Mesendoderm (in vitro differentiated cells): ENCODE results near the gene NR1I3.

Experiments
- DNase-seq: peaks from one replicate; pipeline ENCODE4 v3.0.0; 2013
- H2AK5ac ChIP-seq: 2 replicates; pipeline ENCODE4 v1.6.1; 2013; ENCODE audit warnings: low read length, inconsistent platforms
- H2BK120ac ChIP-seq: 2 replicates; pipeline ENCODE4 v1.6.1; 2013; ENCODE audit warnings: low read depth, mild to moderate bottlenecking, low read length, moderate library complexity, mixed read lengths
- H2BK15ac ChIP-seq: replicated peaks from 2 replicates; pipeline ENCODE4 v1.6.1; 2013; ENCODE audit warnings: low read depth, mild to moderate bottlenecking, moderate library complexity
- H2BK5ac ChIP-seq: 2 replicates; pipeline ENCODE4 v1.6.1; 2013; ENCODE audit warnings: low read length, inconsistent platforms
- H3K18ac ChIP-seq: 2 replicates; pipeline ENCODE4 v1.6.1; 2013; ENCODE audit warnings: mild to moderate bottlenecking, low read length, mixed read lengths
- H3K23ac ChIP-seq: one replicate; pipeline ENCODE4 v1.6.1; 2013; ENCODE audit warnings: low read length
- H3K27ac ChIP-seq: 2 replicates; pipeline ENCODE4 v1.5.1; 2013; ENCODE audit warnings: low read depth, mild to moderate bottlenecking, inconsistent platforms, low read length, moderate library complexity
- H3K27me3 ChIP-seq: 2 replicates; pipeline ENCODE4 v1.6.1; 2013; ENCODE audit warnings: low read length, control low read depth, mild to moderate bottlenecking, inconsistent platforms; ENCODE audit not compliant: insufficient read depth, poor library complexity
- H3K36me3 ChIP-seq: 2 replicates; pipeline ENCODE4 v1.6.1; 2013; ENCODE audit warnings: low read length, inconsistent platforms; ENCODE audit not compliant: control insufficient read depth, insufficient read depth
- H3K4ac ChIP-seq: one replicate; pipeline ENCODE4 v1.6.1; 2013; ENCODE audit warnings: low read depth, mild to moderate bottlenecking, low read length, moderate library complexity
- H3K4me1 ChIP-seq: 2 replicates; pipeline ENCODE4 v1.6.1; 2013; ENCODE audit warnings: low read depth, low read length, inconsistent platforms; ENCODE audit not compliant: control insufficient read depth
- H3K4me2 ChIP-seq: 2 replicates; pipeline ENCODE4 v1.6.1; 2013; ENCODE audit warnings: low read length
- H3K4me3 ChIP-seq: 2 replicates; pipeline ENCODE4 v1.5.1; 2013; ENCODE audit warnings: mild to moderate bottlenecking, low read length
- H3K56ac ChIP-seq: one replicate; pipeline ENCODE4 v1.6.1; 2013; ENCODE audit warnings: low read length
- H3K79me1 ChIP-seq: 2 replicates; pipeline ENCODE4 v1.6.1; 2013; ENCODE audit warnings: low read length, inconsistent platforms
- H3K79me2 ChIP-seq: 2 replicates; pipeline ENCODE4 v1.6.1; 2013; ENCODE audit warnings: mild to moderate bottlenecking, low read length; ENCODE audit not compliant: control insufficient read depth, insufficient read depth
- H3K9ac ChIP-seq: 2 replicates; pipeline ENCODE4 v1.6.1; 2013; ENCODE audit warnings: low read length, inconsistent platforms
- H4K5ac ChIP-seq: one replicate; pipeline ENCODE4 v1.6.1; 2013; ENCODE audit warnings: low read length
- H4K8ac ChIP-seq: one replicate; pipeline ENCODE4 v1.6.1; 2013; ENCODE audit warnings: low read depth, mild to moderate bottlenecking, control low read depth, low read length, moderate library complexity
- WGBS: extraction: QIAGEN DNeasy Blood & Tissue Kit; methylation state at CpG from one replicate; pipeline ENCODE4 v1.1.7; 2013; ENCODE audit warnings: low lambda C conversion rate, missing lambda C conversion rate; ENCODE audit not compliant: insufficient coverage; ENCODE audit errors: extremely low coverage; 5-methylcytosine and 5-hydroxymethylcytosine counted together

The NR1I3 gene

DNA sequence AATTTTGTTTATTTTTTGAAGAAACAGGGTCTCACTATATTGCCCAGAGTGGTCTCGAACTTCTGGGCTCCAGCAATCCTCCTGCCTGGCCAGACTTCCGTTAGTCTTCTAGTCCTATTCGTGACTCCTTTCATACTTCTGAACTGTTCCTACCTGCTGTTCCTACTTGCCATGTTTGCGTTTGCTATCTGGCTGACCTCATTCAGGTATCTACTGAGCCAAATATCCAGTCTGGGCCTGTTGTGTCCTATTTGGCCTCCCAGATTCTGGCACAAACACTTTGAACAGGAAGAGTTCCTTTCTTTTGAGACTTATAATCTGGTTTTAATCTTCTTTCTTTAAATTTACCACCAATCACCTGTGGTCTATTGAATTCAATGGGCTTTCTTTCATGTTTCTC is 6.9 kb upstream of the NR1I3 start:
- Histone ChIP-seq H3K9ac (no peak overlapping the region), H3K36me3 (no peaks in the 10 kb centered on the region), H3K79me2 (no peaks in the 10 kb centered on the region), H3K27me3 (no peaks in the 10 kb centered on the region), H2BK120ac (no peak overlapping the region), H4K8ac (no peak overlapping the region), H3K4me2 (no peak overlapping the region), H3K23ac (no peak overlapping the region), H3K4me1 (no peaks in the 10 kb centered on the region), H2BK15ac (no peak overlapping the region), H3K4ac (no peak overlapping the region), H4K5ac (no peak overlapping the region), H3K79me1 (no peaks in the 10 kb centered on the region), H3K4me3 (no peak overlapping the region), H2BK5ac (no peak overlapping the region), H2AK5ac (no peak overlapping the region), H3K56ac (no peak overlapping the region), H3K27ac (no peak overlapping the region), H3K18ac (no peak overlapping the region)
- WGBS, result no CpG with 5 or more reads among the region's 4 CpGs
- no peak for DNase-seq

DNA sequence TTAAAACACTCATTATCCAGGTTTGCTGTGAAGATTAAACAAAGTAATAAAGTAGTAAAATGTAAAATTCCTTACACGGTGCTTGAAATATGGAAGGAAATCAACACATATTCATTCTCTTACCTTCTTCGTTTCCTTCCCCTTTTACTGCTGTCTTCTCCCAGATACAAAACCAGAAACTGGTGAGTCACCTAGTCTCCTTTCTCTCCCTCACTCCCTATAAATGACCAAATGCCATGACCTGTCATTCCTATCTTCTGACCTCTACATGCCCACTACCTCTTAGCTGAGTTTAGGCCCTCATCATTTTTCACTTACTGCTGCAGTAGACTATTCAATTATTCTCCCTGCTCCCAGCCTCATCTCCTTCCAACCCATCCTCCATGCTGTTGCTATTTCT is 4.3 kb upstream of the NR1I3 start:
- no peak overlapping the region for H2AK5ac ChIP-seq
- no peak overlapping the region for H3K9ac ChIP-seq
- no peak overlapping the region for H3K56ac ChIP-seq
- no CpG with 5 or more reads among the region's 2 CpGs for WGBS
- H2BK15ac ChIP-seq, result no peak overlapping the region
- no peaks in the 10 kb centered on the region for H3K4me1 ChIP-seq
- no peak overlapping the region for H2BK5ac ChIP-seq
- no peak overlapping the region for H3K4me2 ChIP-seq
- no peak overlapping the region for H3K4ac ChIP-seq
- no peak overlapping the region for H4K8ac ChIP-seq
- H3K36me3 ChIP-seq, result no peaks in the 10 kb centered on the region
- no peak for DNase-seq
- no peak overlapping the region for H4K5ac ChIP-seq
- no peak overlapping the region for H3K23ac ChIP-seq
- H3K79me1 ChIP-seq, result no peaks in the 10 kb centered on the region
- H3K4me3 ChIP-seq, result no peak overlapping the region
- H2BK120ac ChIP-seq, result no peak overlapping the region
- H3K27me3 ChIP-seq, result no peaks in the 10 kb centered on the region
- H3K18ac ChIP-seq, result no peak overlapping the region
- no peaks in the 10 kb centered on the region for H3K79me2 ChIP-seq
- H3K27ac ChIP-seq, result no peak overlapping the region

DNA sequence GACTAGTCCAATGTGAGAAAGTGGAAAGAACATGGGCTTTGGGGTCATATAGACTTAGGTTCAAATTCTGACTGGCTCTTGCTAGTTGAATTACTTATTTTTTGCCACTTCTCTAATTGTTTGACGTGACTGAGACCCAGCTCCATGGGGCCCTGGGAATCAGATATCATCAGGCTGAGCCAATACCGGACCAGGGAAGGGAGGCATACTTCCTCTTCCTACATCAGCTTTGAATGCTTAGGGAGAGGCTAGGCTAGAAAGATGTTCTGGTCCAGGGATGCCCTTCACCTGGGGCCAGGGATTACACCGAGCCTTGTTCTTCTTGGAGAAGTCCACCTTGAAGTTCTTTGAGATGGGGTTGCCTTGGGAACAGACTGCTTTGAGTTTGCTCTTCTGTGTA is 3.7 kb upstream of the NR1I3 start:
- Histone ChIP-seq H3K18ac (no peak overlapping the region), H2BK15ac (no peak overlapping the region), H3K36me3 (no peaks in the 10 kb centered on the region), H3K9ac (no peak overlapping the region), H2BK5ac (no peak overlapping the region), H2AK5ac (no peak overlapping the region), H3K27ac (no peak overlapping the region), H3K4ac (no peak overlapping the region), H3K79me1 (no peaks in the 10 kb centered on the region), H2BK120ac (no peak overlapping the region), H4K5ac (no peak overlapping the region), H3K4me3 (no peak overlapping the region), H3K23ac (no peak overlapping the region), H3K79me2 (no peaks in the 10 kb centered on the region), H3K4me1 (no peaks in the 10 kb centered on the region), H3K27me3 (no peaks in the 10 kb centered on the region), H4K8ac (no peak overlapping the region), H3K4me2 (no peak overlapping the region), H3K56ac (no peak overlapping the region)
- WGBS, result no CpG with 5 or more reads among the region's 3 CpGs
- DNase-seq, result no peak

DNA sequence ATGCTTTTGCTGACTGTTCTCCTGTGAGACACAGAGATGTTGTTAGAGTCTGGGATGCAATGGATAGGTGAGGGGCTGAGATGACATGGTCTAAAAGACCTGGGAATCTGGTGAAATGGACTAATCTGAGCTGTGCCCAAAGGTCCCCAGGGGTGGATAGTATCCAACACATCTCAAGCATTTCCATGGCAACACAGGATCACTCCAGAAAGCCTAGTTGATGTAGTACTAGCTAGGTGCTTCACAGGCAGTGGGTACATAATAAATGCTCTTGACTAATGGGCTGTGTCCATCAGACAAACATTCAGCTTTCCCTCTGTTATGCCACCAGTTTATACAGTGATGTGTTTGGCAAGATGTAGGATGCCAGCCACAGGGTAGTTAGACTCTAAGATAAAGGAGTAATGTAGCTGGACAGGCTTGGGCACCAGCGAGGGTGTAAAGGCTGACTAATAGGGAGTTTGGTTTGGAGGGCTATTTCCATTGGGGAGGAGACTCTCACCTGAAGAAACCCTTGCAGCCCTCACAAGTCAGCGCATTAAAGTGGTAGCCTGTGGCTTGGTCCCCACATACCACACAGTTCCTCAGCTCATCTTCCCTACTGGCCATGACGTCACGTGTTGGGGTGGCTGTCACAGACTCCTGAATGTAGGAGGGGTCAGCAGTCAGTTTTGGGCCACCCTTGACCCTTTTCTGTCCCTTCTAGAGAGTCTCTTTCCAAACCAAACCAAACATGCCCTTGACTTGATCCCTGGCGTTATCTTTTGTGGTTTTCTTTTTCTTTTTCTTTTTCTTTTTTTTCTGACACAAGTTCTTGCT is 1.8 kb downstream of the NR1I3 start:
- Histone ChIP-seq H3K56ac (no peak overlapping the region), H3K18ac (no peak overlapping the region), H2BK5ac (no peak overlapping the region), H3K4me1 (no peaks in the 10 kb centered on the region), H3K36me3 (no peaks in the 10 kb centered on the region), H3K79me1 (no peaks in the 10 kb centered on the region), H3K27me3 (no peaks in the 10 kb centered on the region), H2AK5ac (no peak overlapping the region), H4K5ac (no peak overlapping the region), H3K23ac (no peak overlapping the region), H4K8ac (no peak overlapping the region), H3K9ac (no peak overlapping the region), H2BK120ac (no peak overlapping the region), H3K79me2 (no peaks in the 10 kb centered on the region), H3K4me3 (no peak overlapping the region), H3K4me2 (no peak overlapping the region), H3K4ac (no peak overlapping the region), H2BK15ac (no peak overlapping the region), H3K27ac (no peak overlapping the region)
- no peak for DNase-seq
- no CpG with 5 or more reads among the region's 5 CpGs for WGBS

DNA sequence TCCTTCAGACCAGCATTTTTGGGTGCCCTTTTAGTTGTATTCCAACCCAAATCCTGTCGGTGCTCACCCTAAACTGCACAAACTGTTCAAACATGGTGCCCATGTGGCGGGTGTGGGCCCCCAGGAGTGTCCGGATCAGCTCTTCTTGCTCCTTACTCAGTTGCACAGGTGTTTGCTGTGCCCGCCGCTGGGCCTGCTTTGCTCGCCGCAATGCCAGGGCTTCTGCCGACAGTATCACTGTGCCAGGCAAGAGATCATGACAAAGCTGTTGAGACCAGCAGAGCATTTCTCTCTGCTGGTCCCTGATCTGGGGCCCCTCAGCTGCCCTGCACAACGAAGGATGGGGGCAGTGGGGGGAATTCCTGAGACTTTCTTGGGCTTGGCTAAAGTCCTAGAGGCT is 4.9 kb downstream of the NR1I3 start:
- no peak overlapping the region for H2AK5ac ChIP-seq
- H3K18ac ChIP-seq, result no peak overlapping the region
- no peaks in the 10 kb centered on the region for H3K27me3 ChIP-seq
- WGBS, result no CpG with 5 or more reads among the region's 9 CpGs
- H3K79me1 ChIP-seq, result no peaks in the 10 kb centered on the region
- H2BK15ac ChIP-seq, result no peak overlapping the region
- no peak overlapping the region for H4K8ac ChIP-seq
- no peak overlapping the region for H3K4ac ChIP-seq
- no peaks in the 10 kb centered on the region for H3K4me1 ChIP-seq
- H4K5ac ChIP-seq, result no peak overlapping the region
- no peak overlapping the region for H2BK5ac ChIP-seq
- H3K79me2 ChIP-seq, result no peaks in the 10 kb centered on the region
- no peak overlapping the region for H3K4me3 ChIP-seq
- H3K4me2 ChIP-seq, result no peak overlapping the region
- H2BK120ac ChIP-seq, result no peak overlapping the region
- no peak for DNase-seq
- no peak overlapping the region for H3K9ac ChIP-seq
- H3K27ac ChIP-seq, result no peak overlapping the region
- H3K36me3 ChIP-seq, result no peaks in the 10 kb centered on the region
- no peak overlapping the region for H3K56ac ChIP-seq
- no peak overlapping the region for H3K23ac ChIP-seq

DNA sequence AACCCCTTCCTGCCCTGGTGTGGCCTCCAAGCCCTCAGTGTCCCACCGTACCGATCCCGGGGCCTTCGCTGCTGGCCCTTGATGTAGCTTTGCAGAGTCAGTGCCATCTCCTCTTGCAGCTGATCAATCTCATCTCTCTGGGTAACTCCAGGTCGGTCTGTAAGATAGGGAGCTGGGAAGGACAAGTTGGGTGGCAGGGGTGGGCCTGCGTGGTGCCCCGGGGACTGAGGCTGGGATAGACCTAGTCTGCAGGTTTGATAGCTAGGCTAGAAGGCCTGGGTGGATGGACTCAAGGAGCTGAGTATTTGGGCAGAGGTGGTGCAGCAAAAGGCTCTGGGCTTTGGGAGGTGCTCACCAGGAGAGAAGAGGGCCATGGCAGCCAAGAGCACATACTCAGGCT is 7.2 kb downstream of the NR1I3 start:
- H2BK120ac ChIP-seq, result no peak overlapping the region
- WGBS, result no CpG with 5 or more reads among the region's 7 CpGs

More for the DNA sequence above, 7.2 kb downstream of the NR1I3 start:
- no peak overlapping the region for H2BK15ac ChIP-seq
- DNase-seq, result no peak
- H3K27ac ChIP-seq, result no peak overlapping the region
- H3K23ac ChIP-seq, result no peak overlapping the region
- H3K56ac ChIP-seq, result no peak overlapping the region
- H3K36me3 ChIP-seq, result no peaks in the 10 kb centered on the region
- no peak overlapping the region for H3K4ac ChIP-seq
- H3K18ac ChIP-seq, result no peak overlapping the region
- H3K9ac ChIP-seq, result no peak overlapping the region
- no peak overlapping the region for H2BK5ac ChIP-seq
- no peaks in the 10 kb centered on the region for H3K79me1 ChIP-seq
- H3K4me1 ChIP-seq, result no peaks in the 10 kb centered on the region
- H3K4me2 ChIP-seq, result no peak overlapping the region
- H3K79me2 ChIP-seq, result no peaks in the 10 kb centered on the region
- H4K8ac ChIP-seq, result no peak overlapping the region
- no peaks in the 10 kb centered on the region for H3K27me3 ChIP-seq
- H4K5ac ChIP-seq, result no peak overlapping the region
- H3K4me3 ChIP-seq, result no peak overlapping the region
- H2AK5ac ChIP-seq, result no peak overlapping the region
